Subcutaneous abdominal adipose tissue (tissue), 5 donors: ENCODE measurements around the gene SPSB1.

Experiments
- H3K27ac ChIP-seq: one replicate; pipeline ENCODE4 v1.7.0; 2013; ENCODE audit warnings: low read depth, mild to moderate bottlenecking, inconsistent platforms, low read length, moderate library complexity
- H3K27me3 ChIP-seq, 5 donors: one replicate each; pipeline ENCODE4 v1.7.0; 2013; ENCODE audit warnings: low read length in 5 of 5, inconsistent platforms in 1 of 5; ENCODE audit not compliant: control insufficient read depth in 5 of 5, insufficient read depth in 4 of 5
- H3K36me3 ChIP-seq, 5 donors: one replicate each; pipeline ENCODE4 v1.7.0; 2013; ENCODE audit warnings: low read length in 5 of 5; ENCODE audit not compliant: control insufficient read depth in 5 of 5, insufficient read depth in 5 of 5
- H3K4me1 ChIP-seq, 5 donors: one replicate each; pipeline ENCODE4 v1.7.0; 2013; ENCODE audit warnings: low read length in 5 of 5, mild to moderate bottlenecking in 3 of 5, moderate library complexity in 1 of 5; ENCODE audit not compliant: control insufficient read depth in 5 of 5, insufficient read depth in 5 of 5
- H3K4me3 ChIP-seq, 5 donors: one replicate each; pipeline ENCODE4 v1.7.0; 2013; ENCODE audit warnings: low read length in 5 of 5, low read depth in 1 of 5
- H3K9ac ChIP-seq, 5 donors: one replicate each; pipeline ENCODE4 v1.7.0; 2013; ENCODE audit warnings: low read length in 5 of 5, mild to moderate bottlenecking in 4 of 5, moderate library complexity in 3 of 5
- H3K9me3 ChIP-seq, 5 donors: one replicate each; pipeline ENCODE4 v1.7.0; 2013; ENCODE audit warnings: low read length in 5 of 5; ENCODE audit not compliant: control insufficient read depth in 5 of 5
- donor health status: healthy.
- donor health status: healthy.
- donor health status: healthy.
- donor health status: healthy.
- donor health status: healthy.

Gene SPSB1

GRCh38 chr1:9267827-9268581, 24.7 kb upstream of the SPSB1 start:
- Histone ChIP-seq H3K36me3 (peaks cover 0 to 56% (median 37%) of the 10 kb centered on the region in 5 donors), H3K4me3 (no peak overlapping the region), H3K27ac (no peak overlapping the region), H3K4me1 (peaks cover 0 to 14% (median 9%) of the 10 kb centered on the region in 5 donors), H3K27me3 (no peaks in the 10 kb centered on the region), H3K9ac (no peak overlapping the region), H3K9me3 (no peaks in the 10 kb centered on the region)

GRCh38 chr1:9269078-9269501, 23.6 kb upstream of the SPSB1 start:
- peaks cover 0 to 45% (median 26%) of the 10 kb centered on the region in 5 donors for H3K36me3 ChIP-seq
- H3K9me3 ChIP-seq = no peaks in the 10 kb centered on the region
- H3K9ac ChIP-seq = no peak overlapping the region
- H3K27ac ChIP-seq = no peak overlapping the region
- peaks cover 0 to 14% (median 9%) of the 10 kb centered on the region in 5 donors for H3K4me1 ChIP-seq
- no peaks in the 10 kb centered on the region for H3K27me3 ChIP-seq
- H3K4me3 ChIP-seq = no peak overlapping the region

DNA sequence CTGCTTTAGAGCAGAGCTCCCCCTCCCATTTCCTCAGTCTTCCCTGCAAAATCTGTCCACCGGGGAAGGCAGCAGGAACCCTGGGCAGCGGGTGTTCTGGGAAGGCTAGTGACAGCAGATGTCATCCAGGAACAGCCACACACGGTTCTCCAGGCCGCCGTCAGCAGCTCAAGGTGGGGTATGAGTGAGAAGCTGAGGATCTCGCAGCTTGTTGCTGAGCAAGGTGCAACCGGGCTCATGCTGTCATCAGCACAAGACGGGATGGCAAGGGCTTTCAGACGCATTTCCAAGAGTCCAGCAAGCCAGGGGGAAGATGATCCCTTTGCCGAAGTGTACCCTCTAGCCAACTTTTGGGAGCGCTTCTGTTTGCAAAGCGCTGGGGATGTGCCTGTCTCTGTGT, 23.0 kb upstream of the SPSB1 start:
- Histone ChIP-seq H3K9ac (no peak overlapping the region), H3K36me3 (peaks cover 0 to 39% (median 19%) of the 10 kb centered on the region in 5 donors), H3K4me1 (peaks cover 0 to 14% (median 9%) of the 10 kb centered on the region in 5 donors), H3K27me3 (no peaks in the 10 kb centered on the region), H3K27ac (no peak overlapping the region), H3K4me3 (no peak overlapping the region), H3K9me3 (no peaks in the 10 kb centered on the region)

- H3K4me3 ChIP-seq = no peak overlapping the region
- no peaks in the 10 kb centered on the region for H3K27me3 ChIP-seq
- H3K9me3 ChIP-seq = no peaks in the 10 kb centered on the region
- peaks cover 0 to 19% (median 9%) of the 10 kb centered on the region in 5 donors for H3K4me1 ChIP-seq
- H3K27ac ChIP-seq = no peak overlapping the region
- peaks cover 0 to 32% (median 13%) of the 10 kb centered on the region in 5 donors for H3K36me3 ChIP-seq
- H3K9ac ChIP-seq = no peak overlapping the region
Measured at GRCh38 chr1:9270290-9270883, 22.3 kb upstream of the SPSB1 start.

DNA sequence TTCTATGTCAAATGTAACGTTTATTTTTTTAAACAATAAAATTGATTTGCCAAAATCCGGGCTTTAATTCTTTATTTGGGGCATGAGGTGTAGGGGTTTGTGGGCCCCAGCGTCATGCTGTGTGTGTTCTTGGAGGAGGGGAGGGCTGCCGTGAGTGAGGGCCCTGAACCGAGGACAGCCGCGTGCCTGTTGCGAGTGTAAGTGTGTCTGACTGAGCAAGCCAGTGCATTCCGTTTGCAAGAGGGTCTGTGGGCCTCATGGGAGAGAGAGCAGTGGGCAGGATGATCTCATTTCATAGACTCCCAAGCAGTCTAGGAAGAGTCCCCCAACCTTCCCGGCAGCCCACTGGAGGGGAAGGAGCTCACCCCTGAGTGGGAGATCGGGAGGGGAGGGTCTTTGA, 21.4 kb upstream of the SPSB1 start:
- Histone ChIP-seq H3K4me1 (peaks cover 3 to 26% (median 12%) of the 10 kb centered on the region in 5 donors), H3K9me3 (no peaks in the 10 kb centered on the region)

DNA sequence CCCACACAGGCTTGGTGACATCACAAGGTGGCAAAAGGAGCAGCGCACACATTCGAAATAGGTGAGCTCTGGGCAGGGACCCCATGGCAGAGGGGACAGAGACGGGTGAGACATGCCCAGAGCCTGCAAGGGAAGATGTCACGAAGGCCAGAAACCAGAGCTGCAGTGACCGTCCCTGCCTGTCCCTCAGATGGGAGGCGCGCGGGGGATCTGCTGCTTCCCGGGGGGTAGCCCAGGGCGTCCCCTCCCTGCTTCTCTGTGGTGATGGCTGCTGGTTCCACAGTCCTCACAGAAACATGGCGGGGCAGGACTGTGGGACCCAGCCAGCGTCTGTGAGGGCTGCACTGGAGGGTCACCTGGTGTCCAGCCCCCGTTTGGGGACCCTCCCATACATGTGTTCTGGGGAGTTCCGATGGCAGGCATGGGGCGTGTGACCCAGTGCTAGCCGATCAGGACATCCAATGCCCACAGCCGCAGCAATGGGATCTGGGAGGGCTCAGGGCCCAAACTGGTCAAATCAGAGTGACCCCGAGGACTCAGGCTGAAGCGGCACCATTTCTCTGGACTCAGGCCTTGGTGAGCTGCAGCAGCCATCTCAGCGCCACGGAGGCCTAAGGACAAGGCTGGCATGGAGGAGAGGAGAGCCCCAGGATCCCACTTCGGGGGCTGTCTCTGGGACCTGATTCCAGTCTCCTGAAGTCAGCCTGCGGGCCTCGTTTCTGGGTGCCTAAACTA, 20.7 kb upstream of the SPSB1 start:
- H3K4me3 ChIP-seq = no peak overlapping the region
- H3K9ac ChIP-seq = no peak overlapping the region
- peaks cover 0 to 22% (median 13%) of the 10 kb centered on the region in 5 donors for H3K36me3 ChIP-seq
- H3K9me3 ChIP-seq = no peaks in the 10 kb centered on the region
- no peak overlapping the region for H3K27ac ChIP-seq
- H3K4me1 ChIP-seq = peaks cover 3 to 21% (median 12%) of the 10 kb centered on the region in 5 donors
- no peaks in the 10 kb centered on the region for H3K27me3 ChIP-seq

More for the DNA sequence above, 21.4 kb upstream of the SPSB1 start:
- no peak overlapping the region for H3K4me3 ChIP-seq
- peaks cover 0 to 25% (median 13%) of the 10 kb centered on the region in 5 donors for H3K36me3 ChIP-seq
- no peaks in the 10 kb centered on the region for H3K27me3 ChIP-seq
- H3K27ac ChIP-seq = no peak overlapping the region
- no peak overlapping the region for H3K9ac ChIP-seq

DNA sequence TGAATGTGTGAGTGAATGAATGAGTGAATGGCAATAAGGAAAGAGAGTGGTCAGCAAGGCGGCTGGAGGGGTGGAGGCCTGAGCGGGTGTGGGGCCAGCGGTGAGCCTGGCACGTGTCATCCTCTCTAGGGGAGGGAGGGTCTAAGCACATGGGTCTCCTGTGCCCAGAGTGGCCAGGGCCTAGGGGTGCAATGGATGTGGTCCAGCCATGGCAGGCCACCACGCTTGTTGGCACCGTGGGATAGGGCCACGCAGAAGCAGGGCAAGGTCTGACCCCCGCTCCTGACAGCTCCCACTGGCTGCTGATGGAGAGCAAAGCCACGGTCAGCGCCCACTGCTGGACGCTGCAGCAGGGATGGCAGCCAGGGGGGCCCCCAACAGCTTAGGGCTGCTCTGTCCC, 19.5 kb upstream of the SPSB1 start:
- H3K27me3 ChIP-seq = no peaks in the 10 kb centered on the region
- no peak overlapping the region for H3K4me3 ChIP-seq
- no peaks in the 10 kb centered on the region for H3K9me3 ChIP-seq
- H3K9ac ChIP-seq = no peak overlapping the region
- H3K4me1 ChIP-seq = peaks cover 3 to 24% (median 16%) of the 10 kb centered on the region in 5 donors
- H3K36me3 ChIP-seq = peaks cover 0 to 20% (median 13%) of the 10 kb centered on the region in 5 donors
- H3K27ac ChIP-seq = no peak overlapping the region

DNA sequence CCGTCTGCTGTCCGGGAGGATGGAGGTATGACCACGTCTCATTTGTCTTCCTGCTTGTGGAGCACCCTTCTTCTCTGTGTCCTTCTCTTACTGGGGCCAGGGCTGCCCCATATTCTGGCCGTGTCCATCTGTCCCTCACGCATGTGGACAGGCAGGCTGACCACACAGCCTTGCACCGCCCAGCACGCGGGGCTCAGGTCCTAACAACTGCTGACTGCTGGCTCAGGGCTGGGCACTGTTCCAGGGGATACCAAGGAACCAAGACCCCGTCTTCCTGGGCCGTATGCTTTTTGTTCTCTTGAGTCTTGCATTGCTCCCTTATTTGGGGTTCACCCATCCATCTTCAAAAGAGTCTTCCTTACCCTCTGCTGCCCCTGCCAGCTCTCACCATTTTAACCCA, 17.5 kb upstream of the SPSB1 start:
- H3K36me3 ChIP-seq = peaks cover 0 to 7% (median under 1%) of the 10 kb centered on the region in 5 donors
- H3K9me3 ChIP-seq = no peaks in the 10 kb centered on the region
- peaks cover 3 to 41% (median 29%) of the 10 kb centered on the region in 5 donors for H3K4me1 ChIP-seq
- no peak overlapping the region for H3K27ac ChIP-seq
- H3K9ac ChIP-seq = no peak overlapping the region
- no peaks in the 10 kb centered on the region for H3K27me3 ChIP-seq
- H3K4me3 ChIP-seq = no peak overlapping the region

DNA sequence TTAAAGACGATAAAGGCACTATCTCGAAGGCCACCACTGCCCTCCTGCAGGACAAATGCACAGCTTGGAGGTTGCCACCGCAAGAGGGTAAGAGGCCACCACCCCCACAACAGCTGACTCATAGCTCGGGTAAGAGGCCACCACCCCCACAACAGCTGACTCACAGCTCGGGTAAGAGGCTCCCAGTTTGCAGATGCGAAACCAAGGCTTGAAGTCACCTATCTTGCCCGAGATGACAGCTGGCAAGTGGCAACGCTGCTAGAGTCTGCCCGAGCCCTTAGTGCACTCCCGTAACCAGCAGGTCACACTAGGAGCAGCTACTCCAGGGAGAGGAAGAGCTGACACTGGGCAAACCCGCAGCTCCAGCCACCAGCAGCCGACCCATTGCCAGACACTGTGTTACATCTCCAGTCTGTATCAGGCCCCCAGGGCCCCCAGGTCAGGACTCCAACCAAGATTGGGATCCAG, 17.1 kb upstream of the SPSB1 start:
- H3K9ac ChIP-seq = no peak overlapping the region
- no peaks in the 10 kb centered on the region for H3K9me3 ChIP-seq
- no peak overlapping the region for H3K4me3 ChIP-seq
- H3K4me1 ChIP-seq = peaks cover 3 to 40% (median 30%) of the 10 kb centered on the region in 5 donors
- peaks cover 0 to 7% (median 0%) of the 10 kb centered on the region in 5 donors for H3K36me3 ChIP-seq
- peaks cover 0 to 2% (median 0%) of the 10 kb centered on the region in 5 donors for H3K27me3 ChIP-seq
- H3K27ac ChIP-seq = no peak overlapping the region
